SK-N-SH (cell line): ENCODE measurements around the gene MCF2L. TPM values are rescaled to one million over a fixed set of nuclear protein-coding genes. Genes with fewer than 3 reads are reported as not detected.

Source experiments
- CTCF ChIA-PET: fragments of 300-600, 350-600 bp; formaldehyde crosslinking; extraction: SDS; loops from one replicate; lab custom pipeline; 2021; lab: Yijun Ruan, JAX
- POLR2A ChIA-PET: fragments of 350-600 bp; sonication (Branson Sonifier 250); formaldehyde crosslinking; extraction: SDS; loops from one replicate; lab custom pipeline; 2020; ENCODE audit warnings: antibody characterized with exemption, inconsistent platforms; lab: Yijun Ruan, JAX
- DNase-seq: peaks from one replicate; pipeline ENCODE4 v3.0.0; 2012
- H2AFZ ChIP-seq: fragments of 200-600 bp; sonication (generic); 2 replicates; pipeline ENCODE4 v1.8.1; 2016; ENCODE audit warnings: antibody characterized with exemption, mild to moderate bottlenecking, low read depth
- H3F3A ChIP-seq: fragments of 200-600 bp; sonication (generic); replicated peaks from 2 replicates; pipeline ENCODE3; 2016; ENCODE audit warnings: antibody characterized with exemption, mild to moderate bottlenecking; ENCODE audit not compliant: insufficient read depth
- H3K27ac ChIP-seq, 2 experiments: fragments of 200-500 bp in 1 of 2; fragments of 200-600 bp in 1 of 2; sonication (Bioruptor generic) in 1 of 2; sonication (generic), shearing (Covaris generic) in 1 of 2; 2 replicates each; pipeline versions ENCODE4 v1.5.1 to v1.6.1; 2014 to 2016; ENCODE audit warnings: low read depth in 2 of 2, inconsistent platforms in 1 of 2, low read length in 1 of 2, mild to moderate bottlenecking in 1 of 2, mixed read lengths in 1 of 2
- H3K27me3 ChIP-seq: fragments of 200-600 bp; sonication (generic), shearing (Covaris generic); 2 replicates; pipeline ENCODE4 v1.6.1; 2016; ENCODE audit warnings: mixed run types; ENCODE audit not compliant: insufficient read depth
- H3K36me3 ChIP-seq, 2 experiments: fragments of 200-500 bp in 1 of 2; fragments of 200-600 bp in 1 of 2; sonication (Bioruptor generic) in 1 of 2; sonication (generic) in 1 of 2; replicated peaks in 1 of 2; 2 replicates each; pipeline versions ENCODE3 to v1.5.1; 2014 to 2016; ENCODE audit warnings: low read length in 1 of 2, mild to moderate bottlenecking in 1 of 2; ENCODE audit not compliant: insufficient read depth in 2 of 2, control insufficient read depth in 1 of 2
- H3K4me1 ChIP-seq, 2 experiments: fragments of 200-500 bp in 1 of 2; fragments of 200-600 bp in 1 of 2; sonication (Bioruptor generic) in 1 of 2; sonication (generic), shearing (Covaris generic) in 1 of 2; 2 replicates each; pipeline versions ENCODE4 v1.5.1 to v1.6.1; 2014 to 2016; ENCODE audit warnings: low read depth in 1 of 2, low read length in 1 of 2, mixed run types in 1 of 2; ENCODE audit not compliant: insufficient read depth in 2 of 2, control insufficient read depth in 1 of 2
- H3K4me2 ChIP-seq: fragments of 200-600 bp; sonication (generic), shearing (Covaris generic); 2 replicates; pipeline ENCODE4 v1.6.1; 2017; ENCODE audit warnings: mixed run types
- H3K4me3 ChIP-seq, 2 experiments: fragments of 200-500 bp in 1 of 2; fragments of 200-600 bp in 1 of 2; sonication (Bioruptor generic) in 1 of 2; sonication (generic), shearing (Covaris generic) in 1 of 2; 2 replicates each; pipeline versions ENCODE4 v1.5.1 to v1.8.1; 2014 to 2016; ENCODE audit warnings: low read depth in 2 of 2, inconsistent platforms in 1 of 2, low read length in 1 of 2, mild to moderate bottlenecking in 1 of 2, mixed read lengths in 1 of 2, moderate library complexity in 1 of 2
- H3K79me2 ChIP-seq: fragments of 200-600 bp; sonication (generic); 2 replicates; pipeline ENCODE4 v1.8.1; 2017; ENCODE audit warnings: mild to moderate bottlenecking; ENCODE audit not compliant: insufficient read depth
- H3K9ac ChIP-seq: fragments of 200-600 bp; sonication (generic); 2 replicates; pipeline ENCODE4 v1.6.1; 2017; ENCODE audit warnings: mixed run types
- H3K9me2 ChIP-seq: fragments of 200-600 bp; sonication (generic); 2 replicates; pipeline ENCODE4 v1.6.1; 2017; ENCODE audit warnings: mixed run types
- H3K9me3 ChIP-seq: fragments of 200-600 bp; sonication (generic); 2 replicates; pipeline ENCODE4 v1.6.1; 2017; ENCODE audit warnings: mixed run types, mild to moderate bottlenecking, moderate library complexity
- H4K20me1 ChIP-seq: fragments of 200-600 bp; sonication (generic); 2 replicates; pipeline ENCODE4 v1.6.1; 2017; ENCODE audit warnings: mild to moderate bottlenecking, mixed run types; ENCODE audit not compliant: insufficient read depth
- ELF1 ChIP-seq: IDR thresholded peaks from 2 replicates; pipeline ENCODE4 v1.4.0; 2012
- EP300 ChIP-seq, 2 experiments: IDR thresholded peaks; 2 replicates each; pipeline versions ENCODE4 v1.4.0 to v1.6.1; 2012; ENCODE audit warnings: borderline replicate concordance in 1 of 2, low read depth in 1 of 2, low read length in 1 of 2
- EZH2phosphoT487 ChIP-seq: fragments of 200-600 bp; sonication (generic); IDR thresholded peaks from 2 replicates; pipeline ENCODE4 v1.6.1; 2017; ENCODE audit warnings: low read depth, mixed run types, mild to moderate bottlenecking, antibody characterized with exemption, moderate library complexity, borderline replicate concordance
- FOSL2 ChIP-seq: IDR thresholded peaks from 2 replicates; pipeline ENCODE4 v1.4.0; 2012; ENCODE audit warnings: low read depth, mild to moderate bottlenecking, moderate library complexity, borderline replicate concordance
- FOXM1 ChIP-seq: IDR thresholded peaks from 2 replicates; pipeline ENCODE4 v1.4.0; 2012; ENCODE audit warnings: low read depth, mild to moderate bottlenecking
- GATA2 ChIP-seq: sonication (generic); formaldehyde crosslinking; IDR thresholded peaks from 2 replicates; pipeline ENCODE4 v1.5.0; 2020; ENCODE audit warnings: mild to moderate bottlenecking, missing genetic modification reagents
- MEF2A ChIP-seq: IDR thresholded peaks from 2 replicates; pipeline ENCODE4 v1.4.0; 2012; ENCODE audit warnings: low read depth, borderline replicate concordance
- MXI1 ChIP-seq: IDR thresholded peaks from 2 replicates; pipeline ENCODE4 v1.6.1; 2012; ENCODE audit warnings: mild to moderate bottlenecking, low read depth, low read length, improper control_type of control experiment
- NFIC ChIP-seq: IDR thresholded peaks from 2 replicates; pipeline ENCODE4 v1.4.0; 2012; ENCODE audit warnings: borderline replicate concordance
- POLR2AphosphoS5 ChIP-seq: IDR thresholded peaks from 2 replicates; pipeline ENCODE4 v1.6.1; 2012; ENCODE audit warnings: low read depth, low read length
- RCOR1 ChIP-seq: fragments of 150-350 bp; IDR thresholded peaks from 2 replicates; pipeline ENCODE4 v1.6.1; 2017; ENCODE audit warnings: antibody characterized with exemption, low read length
- RFX5 ChIP-seq: IDR thresholded peaks from 2 replicates; pipeline ENCODE4 v1.6.1; 2012; ENCODE audit warnings: mild to moderate bottlenecking, improper control_type of control experiment, low read length
- SMC3 ChIP-seq: IDR thresholded peaks from 2 replicates; pipeline ENCODE4 v1.6.1; 2012; ENCODE audit warnings: low read depth, low read length, improper control_type of control experiment
- TAF1 ChIP-seq: IDR thresholded peaks from 2 replicates; pipeline ENCODE4 v1.6.1; 2012; ENCODE audit warnings: low read depth, mild to moderate bottlenecking, low read length, moderate library complexity, borderline replicate concordance
- TCF12 ChIP-seq: IDR thresholded peaks from 2 replicates; pipeline ENCODE4 v1.4.0; 2012
- TEAD4 ChIP-seq: IDR thresholded peaks from 2 replicates; pipeline ENCODE4 v1.4.0; 2012; ENCODE audit warnings: mild to moderate bottlenecking, borderline replicate concordance; ENCODE audit not compliant: insufficient read depth
- WGBS: methylation state at CpG from one replicate; pipeline ENCODE4 v1.1.6; 2017; ENCODE audit warnings: low lambda C conversion rate; 5-methylcytosine and 5-hydroxymethylcytosine counted together
- polyA plus RNA-seq, 3 experiments: library from polyadenylated mRNA; depleted of rRNA; stranded (reverse); fragments of >200 nt; gene quantifications; 2 replicates each; pipeline ENCODE4 v1.2.3, GENCODE V29; 2012
- TF ChIP-seq, protein P1 (sequence below): IDR thresholded peaks from 2 replicates; pipeline ENCODE4; 2012
- TF ChIP-seq, protein P2 (sequence below): IDR thresholded peaks from 2 replicates; pipeline ENCODE4 v1.4.0; 2012; ENCODE audit warnings: low read depth, borderline replicate concordance
- TF ChIP-seq, protein P3 (sequence below): IDR thresholded peaks from 2 replicates; pipeline ENCODE4 v1.4.0; 2012; ENCODE audit warnings: low read depth, borderline replicate concordance
- TF ChIP-seq, protein P4 (sequence below): fragments of 200-600 bp; sonication (generic); IDR thresholded peaks from 2 replicates; pipeline ENCODE4 v1.6.1; 2017; ENCODE audit warnings: antibody characterized with exemption, mild to moderate bottlenecking, moderate library complexity

MCF2L gene
- polyA plus RNA-seq, 1 of the 3 experiments (the other 2 are of a cell fraction), result 0.56 TPM

DNA sequence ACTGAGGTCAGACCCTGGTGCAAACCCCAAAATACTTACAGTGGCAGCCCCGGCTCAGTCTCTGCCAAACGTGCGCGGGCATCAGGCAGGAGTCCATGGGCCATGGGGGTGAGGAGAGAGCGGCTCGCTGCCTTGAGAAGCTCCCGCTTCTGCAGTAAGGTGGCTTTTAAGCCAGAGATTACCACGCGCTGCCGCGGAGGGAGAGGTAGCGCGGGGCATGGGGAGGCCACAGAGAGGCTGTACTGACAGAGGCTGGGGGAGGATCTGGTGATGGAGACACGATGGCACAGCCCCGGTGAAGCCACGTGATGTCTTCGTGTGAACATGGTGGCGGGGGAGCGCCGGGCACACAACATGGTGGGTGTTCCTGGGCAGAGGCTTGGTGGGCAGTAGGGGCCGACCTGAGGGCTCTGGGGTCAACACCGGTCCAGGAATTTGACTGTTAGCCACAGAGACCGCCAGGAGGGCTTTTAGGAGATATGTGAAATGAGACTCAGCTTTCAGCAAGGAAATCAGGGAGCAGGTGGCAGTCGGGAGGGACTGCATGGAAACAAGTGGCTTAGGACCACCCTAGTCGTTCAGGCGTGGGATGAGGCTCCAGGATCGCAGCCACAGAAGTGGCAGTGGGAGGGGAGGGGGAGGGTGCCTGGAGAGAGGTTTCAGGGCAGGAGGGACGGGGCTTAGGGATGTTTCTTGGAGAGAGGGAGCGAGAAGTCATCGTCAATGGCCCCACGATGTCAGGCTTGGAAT lies 24.1 kb downstream of the MCF2L start:
- no peaks in the 10 kb centered on the region for H4K20me1 ChIP-seq
- CTCF ChIA-PET, result interaction anchor here (0.6 to 3.4 kb wide), 5 partner anchors 8 to 50 kb away, joined by 3 to 12 read pairs (median 3); no protein-coding TSS in a partner anchor
- H3K27me3 ChIP-seq, result no peaks in the 10 kb centered on the region; the same call in 1 of the 2 replicates
- DNase-seq, result no peak
- no peaks in the 10 kb centered on the region for H3K36me3 ChIP-seq
- WGBS, result 66% methylated on average over 30 of the region's 31 CpGs
- POLR2A ChIA-PET, result no interaction called here
- no peak for TF ChIP-seq EP300 (IDR thresholded peaks at IDR 0.05; ENCODE audit: borderline replicate concordance in 1 of 2, low read depth in 1 of 2, low read length in 1 of 2)
- TF ChIP-seq GATA2 (CRISPR knock-in tag), result no peak
- no peak for TF ChIP-seq MEF2A
- TF ChIP-seq MXI1, result no peak
- TF ChIP-seq ELF1, result no peak
- TF ChIP-seq, protein P1, sequence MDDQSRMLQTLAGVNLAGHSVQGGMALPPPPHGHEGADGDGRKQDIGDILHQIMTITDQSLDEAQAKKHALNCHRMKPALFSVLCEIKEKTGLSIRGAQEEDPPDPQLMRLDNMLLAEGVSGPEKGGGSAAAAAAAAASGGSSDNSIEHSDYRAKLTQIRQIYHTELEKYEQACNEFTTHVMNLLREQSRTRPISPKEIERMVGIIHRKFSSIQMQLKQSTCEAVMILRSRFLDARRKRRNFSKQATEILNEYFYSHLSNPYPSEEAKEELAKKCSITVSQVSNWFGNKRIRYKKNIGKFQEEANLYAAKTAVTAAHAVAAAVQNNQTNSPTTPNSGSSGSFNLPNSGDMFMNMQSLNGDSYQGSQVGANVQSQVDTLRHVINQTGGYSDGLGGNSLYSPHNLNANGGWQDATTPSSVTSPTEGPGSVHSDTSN, result no peak
- TF ChIP-seq, protein P2, sequence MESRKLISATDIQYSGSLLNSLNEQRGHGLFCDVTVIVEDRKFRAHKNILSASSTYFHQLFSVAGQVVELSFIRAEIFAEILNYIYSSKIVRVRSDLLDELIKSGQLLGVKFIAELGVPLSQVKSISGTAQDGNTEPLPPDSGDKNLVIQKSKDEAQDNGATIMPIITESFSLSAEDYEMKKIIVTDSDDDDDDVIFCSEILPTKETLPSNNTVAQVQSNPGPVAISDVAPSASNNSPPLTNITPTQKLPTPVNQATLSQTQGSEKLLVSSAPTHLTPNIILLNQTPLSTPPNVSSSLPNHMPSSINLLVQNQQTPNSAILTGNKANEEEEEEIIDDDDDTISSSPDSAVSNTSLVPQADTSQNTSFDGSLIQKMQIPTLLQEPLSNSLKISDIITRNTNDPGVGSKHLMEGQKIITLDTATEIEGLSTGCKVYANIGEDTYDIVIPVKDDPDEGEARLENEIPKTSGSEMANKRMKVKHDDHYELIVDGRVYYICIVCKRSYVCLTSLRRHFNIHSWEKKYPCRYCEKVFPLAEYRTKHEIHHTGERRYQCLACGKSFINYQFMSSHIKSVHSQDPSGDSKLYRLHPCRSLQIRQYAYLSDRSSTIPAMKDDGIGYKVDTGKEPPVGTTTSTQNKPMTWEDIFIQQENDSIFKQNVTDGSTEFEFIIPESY, result no peak
- TF ChIP-seq NFIC, result no peak
- no peak for TF ChIP-seq RFX5
- TF ChIP-seq EZH2phosphoT487, result no peak
- TF ChIP-seq FOSL2, result no peak
- TF ChIP-seq SMC3, result no peak
- TF ChIP-seq, protein P3, sequence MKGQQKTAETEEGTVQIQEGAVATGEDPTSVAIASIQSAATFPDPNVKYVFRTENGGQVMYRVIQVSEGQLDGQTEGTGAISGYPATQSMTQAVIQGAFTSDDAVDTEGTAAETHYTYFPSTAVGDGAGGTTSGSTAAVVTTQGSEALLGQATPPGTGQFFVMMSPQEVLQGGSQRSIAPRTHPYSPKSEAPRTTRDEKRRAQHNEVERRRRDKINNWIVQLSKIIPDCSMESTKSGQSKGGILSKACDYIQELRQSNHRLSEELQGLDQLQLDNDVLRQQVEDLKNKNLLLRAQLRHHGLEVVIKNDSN, result no peak
- no peak for TF ChIP-seq RCOR1
- no peak for TF ChIP-seq FOXM1
- no peak for TF ChIP-seq TAF1
- TF ChIP-seq, protein P4, sequence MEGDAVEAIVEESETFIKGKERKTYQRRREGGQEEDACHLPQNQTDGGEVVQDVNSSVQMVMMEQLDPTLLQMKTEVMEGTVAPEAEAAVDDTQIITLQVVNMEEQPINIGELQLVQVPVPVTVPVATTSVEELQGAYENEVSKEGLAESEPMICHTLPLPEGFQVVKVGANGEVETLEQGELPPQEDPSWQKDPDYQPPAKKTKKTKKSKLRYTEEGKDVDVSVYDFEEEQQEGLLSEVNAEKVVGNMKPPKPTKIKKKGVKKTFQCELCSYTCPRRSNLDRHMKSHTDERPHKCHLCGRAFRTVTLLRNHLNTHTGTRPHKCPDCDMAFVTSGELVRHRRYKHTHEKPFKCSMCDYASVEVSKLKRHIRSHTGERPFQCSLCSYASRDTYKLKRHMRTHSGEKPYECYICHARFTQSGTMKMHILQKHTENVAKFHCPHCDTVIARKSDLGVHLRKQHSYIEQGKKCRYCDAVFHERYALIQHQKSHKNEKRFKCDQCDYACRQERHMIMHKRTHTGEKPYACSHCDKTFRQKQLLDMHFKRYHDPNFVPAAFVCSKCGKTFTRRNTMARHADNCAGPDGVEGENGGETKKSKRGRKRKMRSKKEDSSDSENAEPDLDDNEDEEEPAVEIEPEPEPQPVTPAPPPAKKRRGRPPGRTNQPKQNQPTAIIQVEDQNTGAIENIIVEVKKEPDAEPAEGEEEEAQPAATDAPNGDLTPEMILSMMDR, result no peak
- no peak for TF ChIP-seq TEAD4
- no peak for TF ChIP-seq POLR2AphosphoS5
- no peak for TF ChIP-seq TCF12
- no peak overlapping the region for H2AFZ ChIP-seq
- H3K4me3 ChIP-seq, result no peak overlapping the region
- no peaks in the 10 kb centered on the region for H3K79me2 ChIP-seq
- no peak overlapping the region for H3K27ac ChIP-seq
- H3K9me2 ChIP-seq, result no peaks in the 10 kb centered on the region
- H3K9ac ChIP-seq, result no peak overlapping the region
- H3K4me2 ChIP-seq, result no peak overlapping the region
- peaks cover 0 to 15% of the 10 kb centered on the region in 2 experiments; a peak in 1 of 4 replicates for H3K4me1 ChIP-seq
- no peaks in the 10 kb centered on the region for H3F3A ChIP-seq
- no peaks in the 10 kb centered on the region for H3K9me3 ChIP-seq
